GM19238 (cell line): ENCODE results near the gene FUT3.
"Not testable (repeated sequence)": the region's sequence is repeated elsewhere in the genome, so short reads cannot be mapped to it uniquely, and the experiment has no call there.

ENCODE experiments used
- DNase-seq: peaks from one replicate; pipeline ENCODE4 v3.0.0; 2011; ENCODE audit warnings: low spot score; ENCODE audit not compliant: insufficient read length

FUT3 gene

DNA sequence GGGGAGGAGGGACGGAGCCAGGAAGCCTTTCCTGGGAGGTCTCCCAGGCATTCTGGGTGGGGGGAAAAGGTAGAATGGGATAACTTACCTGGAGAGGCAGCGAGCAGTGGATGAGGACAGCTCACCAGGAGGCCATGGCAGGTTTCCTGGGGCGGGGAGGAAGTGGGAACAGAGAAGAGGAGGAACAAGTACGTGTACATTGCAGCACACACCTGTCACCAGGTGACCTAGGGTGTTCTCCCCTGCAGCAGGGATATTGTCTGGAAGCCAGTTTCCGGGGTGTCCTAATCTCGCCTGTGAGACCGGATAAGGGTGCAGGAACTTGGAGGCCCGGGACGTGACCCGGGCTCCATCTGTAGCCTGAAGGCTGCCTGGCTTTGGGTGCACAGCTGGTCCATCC is at the start of gene FUT3:
FUT3 (minus strand) TSS at position 148 of the 400 bp plus-strand sequence.
- DNase-seq, result no peak

DNA sequence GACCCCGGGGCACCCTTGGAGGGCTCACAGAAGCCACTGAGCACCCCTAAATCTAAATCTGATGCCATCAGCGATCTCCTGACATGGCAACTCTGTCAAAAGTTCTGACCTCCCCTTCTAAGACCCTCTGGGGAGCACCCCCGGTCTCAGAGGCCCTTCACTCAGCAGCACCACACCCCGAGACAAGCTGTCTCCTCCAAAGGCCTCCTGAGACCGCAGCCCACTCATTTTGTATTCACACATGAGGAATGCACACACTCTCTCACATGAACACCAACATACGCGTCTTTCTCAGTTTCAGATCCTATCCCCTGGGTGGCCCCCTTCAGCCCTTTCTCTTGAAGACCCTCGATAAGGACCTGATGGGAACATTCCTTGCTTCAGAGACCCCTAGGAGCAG is 49.7 kb upstream of the FUT3 start:
- DNase-seq, result no peak

DNA sequence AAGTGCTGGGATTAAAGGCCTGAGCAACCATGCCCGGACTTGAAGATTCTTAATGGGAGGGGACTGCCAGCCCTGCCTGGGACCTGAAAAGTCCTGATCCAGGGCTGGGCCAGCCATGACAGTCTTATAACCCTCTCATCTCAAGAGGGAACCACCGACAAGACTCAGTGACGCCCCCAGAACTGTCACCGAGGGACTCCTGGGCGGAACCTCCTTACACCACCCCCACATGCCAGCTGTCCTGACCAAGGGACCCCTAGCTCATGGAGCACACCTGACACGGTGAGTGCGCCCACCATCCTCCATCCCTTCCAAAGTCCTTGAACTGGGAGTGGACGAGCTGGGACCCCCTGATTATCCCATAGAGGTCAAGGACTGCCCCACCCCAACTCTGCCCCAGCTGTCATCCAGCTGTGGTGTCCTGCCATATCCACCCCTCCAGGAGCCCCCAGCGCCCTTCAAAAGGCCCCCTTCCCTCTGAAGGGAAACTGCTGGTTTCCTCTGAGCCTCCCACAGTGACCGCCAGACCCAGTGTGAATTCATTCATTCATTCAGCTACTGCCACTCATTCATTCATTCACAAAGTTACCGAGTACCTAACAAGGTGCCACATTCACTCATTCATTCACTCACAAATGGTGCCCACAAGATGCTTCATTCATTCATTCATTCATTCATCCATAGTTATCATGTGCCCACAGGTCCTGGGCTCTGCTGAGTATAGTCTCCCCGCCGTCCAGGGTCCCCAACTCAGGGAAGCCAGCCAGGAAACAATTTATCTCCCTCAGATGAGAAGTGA is 48.7 kb upstream of the FUT3 start:
- DNase-seq, result no peak

DNA sequence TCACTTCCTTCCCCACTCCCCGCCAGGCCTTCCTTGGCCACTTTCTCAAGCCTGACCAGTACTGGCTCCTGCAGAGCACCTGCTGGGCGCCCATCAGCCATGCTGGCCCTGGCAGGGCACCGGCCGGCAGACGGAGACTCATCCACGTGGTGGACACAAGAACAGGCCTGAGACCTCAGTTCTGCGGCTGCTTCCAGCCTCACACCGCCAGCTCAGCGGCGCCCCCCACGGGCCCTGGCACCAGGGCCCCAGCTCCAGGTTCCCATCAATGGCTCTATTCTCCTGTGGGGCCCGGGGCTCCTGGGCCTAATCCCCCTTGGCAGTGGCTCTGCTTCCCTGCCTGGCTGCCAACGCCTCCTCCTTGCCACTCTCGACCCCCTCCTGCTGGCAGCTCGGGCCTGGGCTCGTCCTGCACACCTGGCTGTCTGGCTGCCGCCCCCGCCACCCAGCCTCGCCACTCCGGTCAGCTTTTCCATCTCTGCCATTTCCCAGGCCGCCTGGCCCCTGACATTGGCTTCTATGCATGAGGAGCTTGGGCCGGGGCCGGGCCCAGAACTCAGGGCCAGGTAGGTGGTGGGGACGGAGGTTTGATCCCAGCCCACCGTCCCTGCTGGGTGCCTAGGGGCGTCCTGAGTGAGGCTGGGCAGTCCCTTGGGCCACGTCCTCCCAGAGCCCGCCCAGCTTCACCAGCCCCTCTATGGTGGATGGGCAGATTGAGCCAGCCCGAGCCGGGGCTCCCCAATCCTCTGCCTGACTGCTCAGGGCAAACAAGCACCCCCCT is 46.1 kb upstream of the FUT3 start:
- DNase-seq, result no peak

DNA sequence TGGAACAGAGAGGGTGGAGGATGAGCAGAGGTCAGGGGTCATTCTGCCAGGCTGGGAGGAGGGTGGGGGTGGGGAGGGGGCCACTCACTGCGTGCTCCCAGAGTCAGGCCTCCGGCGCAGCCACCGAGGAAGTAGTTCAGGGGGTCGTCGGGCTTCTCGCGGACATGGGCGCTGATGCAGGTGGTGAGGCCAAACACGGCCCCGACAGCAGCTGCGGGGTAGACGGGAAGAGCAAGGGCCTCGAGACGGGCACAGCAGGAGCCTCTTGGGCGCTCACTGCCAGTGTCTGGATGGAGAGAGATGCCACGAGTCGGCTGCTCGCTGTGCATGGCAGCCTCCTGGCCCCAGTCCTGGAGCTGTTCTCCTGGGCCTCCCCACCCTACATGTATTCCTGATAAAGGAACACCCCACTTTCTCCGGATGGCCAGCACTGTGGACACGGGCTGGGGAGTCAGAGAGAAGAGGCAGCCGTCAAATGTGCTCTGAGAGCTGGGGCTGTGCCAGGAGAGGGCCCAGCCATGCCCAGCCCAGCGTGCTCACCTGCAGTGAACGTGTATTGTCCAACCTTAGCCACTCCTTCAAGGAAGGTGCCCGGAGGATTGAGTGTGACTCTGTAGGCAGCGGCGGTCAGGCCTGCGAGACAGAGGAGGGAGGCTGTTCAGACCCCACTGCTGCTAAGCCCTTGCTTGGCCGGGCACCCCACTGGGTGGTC is 45.3 kb upstream of the FUT3 start:
- no peak for DNase-seq

DNA sequence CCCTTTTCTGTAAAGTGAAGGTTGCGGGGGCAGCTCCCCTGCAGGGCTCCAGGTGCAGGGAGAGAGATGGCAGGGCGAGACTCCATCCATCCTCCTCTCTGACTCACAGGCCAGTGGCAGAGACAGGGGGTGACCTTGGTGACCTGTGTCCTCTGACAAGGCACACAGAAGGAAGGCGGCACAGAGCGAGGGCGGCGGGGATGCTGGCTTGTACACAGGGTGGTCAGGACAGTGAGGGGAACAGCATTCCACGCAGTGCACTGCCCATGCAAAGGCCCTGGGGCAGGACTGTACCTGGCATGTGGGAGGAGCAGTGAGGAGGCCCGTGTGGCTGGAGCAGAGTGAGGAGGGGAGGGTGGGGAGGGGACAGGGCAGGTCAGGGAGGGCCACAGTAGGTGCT is 44.6 kb upstream of the FUT3 start:
- no peak for DNase-seq

DNA sequence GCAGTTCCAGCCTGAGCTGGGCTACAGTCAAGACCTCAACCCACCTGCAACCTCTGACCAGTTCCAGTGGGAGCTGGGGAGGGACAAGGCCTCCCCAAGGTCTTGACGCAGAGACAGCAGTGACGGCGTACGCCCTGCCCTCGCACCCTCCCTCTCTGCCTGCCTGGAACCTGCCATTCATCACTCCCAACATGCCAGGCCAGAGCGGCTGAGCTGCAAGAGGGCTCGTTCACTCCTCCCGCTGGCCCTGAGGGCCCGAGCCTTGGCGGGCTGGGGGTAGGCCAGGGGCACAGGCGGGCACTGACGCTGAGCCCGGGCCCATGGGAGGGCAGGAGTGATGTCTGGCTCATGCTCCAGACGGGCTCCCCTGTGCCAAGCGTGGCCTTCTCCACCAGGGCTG is 44.2 kb upstream of the FUT3 start:
- DNase-seq, result no peak

DNA sequence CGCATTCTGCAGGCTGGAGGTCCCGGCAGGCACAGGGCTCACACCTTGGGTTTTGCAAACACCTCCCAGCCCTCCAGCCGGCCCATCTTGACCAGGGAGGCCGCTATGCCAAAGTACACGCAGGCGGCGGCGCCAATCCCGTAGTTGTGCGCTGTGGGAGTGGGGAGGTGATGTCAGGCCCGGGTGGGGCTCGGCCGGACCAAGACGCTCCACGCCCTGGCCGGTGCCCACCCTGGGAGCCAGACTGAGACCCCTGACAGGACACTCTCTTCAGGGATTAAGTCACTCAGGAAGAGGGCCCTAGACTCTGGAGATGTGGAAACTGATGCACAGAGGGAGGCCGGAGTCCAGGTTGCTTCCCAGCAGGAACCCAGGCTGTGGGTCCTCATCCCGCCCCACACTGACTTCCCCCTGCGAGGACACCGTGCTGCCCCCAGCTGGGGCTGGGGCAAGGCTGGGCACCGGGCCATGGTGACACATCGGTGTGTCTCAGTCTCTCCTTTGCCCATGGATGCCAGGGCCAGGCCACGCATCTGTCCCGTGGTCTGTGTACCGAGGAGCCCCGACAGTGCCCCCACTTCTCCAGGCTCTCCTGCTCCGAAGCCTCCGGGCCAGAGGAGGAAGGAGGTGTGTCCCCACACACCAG is 43.6 kb upstream of the FUT3 start:
- no peak for DNase-seq

DNA sequence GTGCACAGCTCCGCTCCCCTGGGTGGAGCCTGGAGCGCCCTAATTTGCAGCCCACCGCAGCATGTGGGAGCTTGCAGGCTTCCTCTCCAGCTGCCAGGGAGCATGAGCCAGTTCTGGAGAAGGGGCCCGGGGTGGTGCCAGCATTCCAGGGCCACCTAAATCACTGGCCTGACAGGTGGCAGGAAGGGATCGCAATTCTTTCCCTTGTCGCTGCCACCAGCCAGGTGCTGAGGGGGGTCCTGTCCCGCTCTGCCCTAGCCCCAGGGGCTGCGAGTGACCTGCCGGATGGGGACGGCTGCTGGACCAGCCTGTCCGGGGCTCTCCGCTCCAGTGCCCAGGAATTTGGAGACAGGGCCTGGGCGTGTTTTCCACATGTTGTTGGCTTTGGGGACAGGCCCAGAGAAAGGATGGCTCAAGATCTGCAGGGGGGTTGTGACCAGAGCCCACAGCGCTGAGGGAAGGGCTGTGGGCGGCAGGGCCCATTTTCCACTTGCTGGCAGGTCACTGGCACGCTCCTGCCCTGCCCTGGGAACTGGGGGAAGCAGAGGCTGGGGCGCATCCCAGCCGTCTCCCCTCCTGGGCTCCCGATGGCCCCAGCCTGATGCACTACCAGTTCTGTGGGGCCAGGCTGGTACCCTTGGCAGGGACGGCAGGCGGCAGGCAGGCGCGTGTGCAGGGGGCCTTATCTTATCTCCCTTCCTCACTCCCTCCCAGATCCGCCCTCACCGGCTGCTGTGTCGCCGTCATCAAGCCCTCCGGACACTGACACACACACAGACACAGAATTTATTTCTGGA is 42.9 kb upstream of the FUT3 start:
- no peak for DNase-seq

DNA sequence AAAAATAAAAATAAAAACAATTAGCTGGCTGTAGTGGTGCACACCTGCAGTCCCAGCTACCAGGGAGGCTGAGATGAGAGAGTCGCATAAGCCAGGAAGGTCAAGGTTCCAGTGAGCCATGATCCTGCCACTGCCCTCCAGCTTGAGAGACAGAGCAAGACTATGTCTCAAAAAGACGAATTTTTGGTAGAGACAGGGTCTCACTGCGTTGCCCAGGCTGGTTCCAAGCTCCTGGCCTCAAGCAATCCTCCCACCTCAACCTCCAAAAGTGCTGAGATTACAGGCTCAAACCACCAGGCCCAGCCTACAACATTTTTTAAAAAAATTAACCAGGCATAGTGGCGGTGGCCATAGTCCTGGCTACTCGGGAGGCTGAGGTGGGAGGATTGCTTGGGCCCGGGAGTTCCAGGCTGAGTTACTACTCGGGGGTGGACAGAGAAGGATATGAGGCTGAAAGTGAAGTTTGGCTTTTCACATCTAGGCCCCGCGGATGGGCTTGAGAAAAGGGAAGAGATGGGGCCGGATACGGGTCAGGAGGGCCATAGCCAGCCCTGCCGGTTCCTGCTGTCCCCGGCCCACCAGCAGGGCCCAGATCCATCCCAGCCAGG is 42.2 kb upstream of the FUT3 start:
- DNase-seq, result no peak

DNA sequence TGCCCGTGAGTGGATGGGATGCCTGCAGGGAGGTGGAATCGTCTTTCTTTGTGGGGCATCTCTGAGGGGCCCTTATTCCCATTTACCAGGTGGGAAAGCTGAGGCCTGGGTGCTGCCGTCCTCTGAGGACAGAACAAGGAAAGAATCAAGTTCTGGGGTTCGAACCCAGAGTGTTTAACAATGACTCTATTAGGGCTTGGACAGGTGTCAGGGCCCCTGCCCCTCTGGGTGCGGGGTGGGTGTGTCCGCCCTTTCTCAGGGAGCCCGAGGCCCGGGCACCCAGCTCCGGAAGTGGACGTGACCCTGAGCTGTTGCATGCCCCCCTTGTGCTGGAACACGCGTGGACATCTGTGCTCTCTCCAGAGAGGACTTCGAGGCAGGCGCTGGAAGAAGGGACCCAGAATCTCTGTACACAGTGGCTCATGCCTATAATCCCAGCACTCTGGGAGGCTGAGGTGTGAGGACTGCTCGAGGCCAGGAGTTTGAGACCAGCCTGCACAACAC is 41.6 kb upstream of the FUT3 start:
- DNase-seq, result no peak

DNA sequence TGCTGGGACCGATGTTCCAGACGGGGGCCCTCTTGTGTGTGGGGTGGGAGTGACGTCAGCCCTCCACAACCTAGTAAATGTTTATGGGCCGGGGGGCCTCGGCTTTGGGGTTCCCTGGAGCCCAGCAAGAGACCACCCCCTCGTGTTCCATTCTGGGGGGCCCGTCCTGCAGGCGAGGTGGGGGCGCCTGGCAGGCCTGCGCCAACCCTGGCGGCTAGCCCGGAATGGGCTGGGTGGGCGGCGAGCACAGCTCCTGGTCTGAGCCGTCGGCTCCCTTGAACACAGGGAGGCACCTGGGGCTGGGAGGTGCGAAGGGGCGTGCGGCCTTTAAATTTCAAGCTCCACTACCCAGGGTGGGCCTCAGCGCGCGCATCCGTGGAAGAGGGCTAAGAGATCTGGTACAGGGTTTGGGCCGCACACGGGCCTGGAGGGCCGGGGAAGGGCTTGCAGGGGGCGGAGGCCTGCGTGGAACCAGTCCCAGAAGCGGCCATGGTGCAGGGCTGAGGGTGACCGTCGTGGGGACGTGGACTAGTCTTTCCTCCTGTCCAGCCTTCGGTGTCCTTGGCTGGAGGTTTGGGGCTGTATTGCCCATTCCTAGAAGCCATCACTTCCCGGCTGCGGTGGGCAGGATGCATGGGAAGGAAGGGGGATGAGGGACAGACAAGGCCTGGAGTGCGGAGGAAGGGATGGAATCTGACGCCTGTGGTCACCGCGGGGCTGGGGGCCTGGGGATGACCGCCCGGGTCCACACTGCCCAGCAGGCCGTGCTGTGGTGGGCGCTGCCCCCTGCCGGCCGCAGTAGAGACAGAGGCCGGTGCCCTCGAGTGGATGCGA is 40.9 kb upstream of the FUT3 start:
- DNase-seq, result no peak

DNA sequence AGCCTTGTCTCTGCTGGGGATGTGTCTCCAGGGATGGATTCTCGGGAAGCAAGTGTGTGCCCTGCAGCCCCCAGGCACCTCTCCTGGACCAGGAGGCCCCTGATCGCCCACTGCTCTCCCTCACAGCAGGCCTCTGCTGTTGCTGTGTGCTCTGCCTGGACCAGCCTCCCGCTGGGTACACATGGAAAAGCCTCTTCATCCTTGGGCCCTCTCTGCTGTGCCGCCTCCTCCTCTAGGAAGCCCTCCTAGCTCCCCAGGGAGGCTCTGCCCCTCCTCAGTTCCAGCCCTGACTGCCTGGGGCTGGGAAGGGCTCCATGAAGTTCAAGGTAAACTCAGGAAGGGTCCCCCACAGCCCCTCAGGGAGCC is 40.3 kb upstream of the FUT3 start:
- no peak for DNase-seq

DNA sequence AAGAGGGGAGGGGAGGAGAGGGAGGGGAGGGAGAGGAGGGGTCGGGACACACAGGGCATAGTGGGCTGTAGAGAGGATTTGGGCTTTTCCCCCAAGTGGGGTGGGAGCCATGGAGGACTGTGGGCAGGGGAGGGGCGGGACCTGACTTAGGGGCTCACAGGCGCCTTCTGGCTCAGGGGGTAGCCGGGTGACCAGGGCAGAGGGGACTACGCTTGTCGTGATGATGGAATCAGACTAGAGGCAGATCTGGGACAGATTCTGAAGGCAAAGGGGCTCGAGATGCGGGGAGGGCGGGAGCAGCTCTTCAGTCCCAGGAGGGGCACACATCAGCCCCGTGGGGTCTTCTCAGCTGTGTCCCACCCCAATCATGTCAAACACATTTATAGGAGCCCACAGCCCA is 38.9 kb upstream of the FUT3 start:
- no peak for DNase-seq

DNA sequence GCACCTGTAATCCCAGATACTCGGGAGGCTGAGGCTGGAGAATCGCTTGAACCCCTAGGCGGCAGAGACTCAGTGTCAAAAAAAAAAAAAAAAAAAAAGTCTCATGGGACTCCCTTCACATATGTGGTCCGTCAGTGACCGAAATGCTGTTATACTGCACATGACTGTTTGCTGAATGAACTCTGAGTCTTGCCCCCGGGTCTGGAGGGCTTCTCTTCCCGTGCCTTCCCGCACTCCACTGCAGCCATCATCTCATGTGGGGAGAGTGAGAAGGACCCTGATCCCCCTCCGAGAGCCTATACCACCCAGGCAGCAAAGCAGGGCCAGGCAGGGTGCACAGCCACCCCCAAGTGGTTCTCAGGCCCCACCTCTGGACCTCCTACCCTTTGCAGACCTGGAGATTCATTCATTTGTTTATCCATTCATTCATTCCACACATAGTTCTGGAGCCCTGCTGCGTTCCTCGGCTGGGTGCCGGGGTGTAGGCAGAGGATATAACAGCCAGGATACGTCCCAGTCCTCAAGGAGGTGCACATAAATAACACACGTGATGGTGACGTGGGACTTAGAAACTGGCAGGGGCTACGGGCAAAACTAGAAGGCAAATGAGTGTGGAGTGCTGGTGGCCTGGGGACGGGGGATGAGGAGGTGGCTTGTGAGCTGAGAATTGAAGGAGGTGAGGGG is 38.2 kb upstream of the FUT3 start:
- DNase-seq, result no peak

DNA sequence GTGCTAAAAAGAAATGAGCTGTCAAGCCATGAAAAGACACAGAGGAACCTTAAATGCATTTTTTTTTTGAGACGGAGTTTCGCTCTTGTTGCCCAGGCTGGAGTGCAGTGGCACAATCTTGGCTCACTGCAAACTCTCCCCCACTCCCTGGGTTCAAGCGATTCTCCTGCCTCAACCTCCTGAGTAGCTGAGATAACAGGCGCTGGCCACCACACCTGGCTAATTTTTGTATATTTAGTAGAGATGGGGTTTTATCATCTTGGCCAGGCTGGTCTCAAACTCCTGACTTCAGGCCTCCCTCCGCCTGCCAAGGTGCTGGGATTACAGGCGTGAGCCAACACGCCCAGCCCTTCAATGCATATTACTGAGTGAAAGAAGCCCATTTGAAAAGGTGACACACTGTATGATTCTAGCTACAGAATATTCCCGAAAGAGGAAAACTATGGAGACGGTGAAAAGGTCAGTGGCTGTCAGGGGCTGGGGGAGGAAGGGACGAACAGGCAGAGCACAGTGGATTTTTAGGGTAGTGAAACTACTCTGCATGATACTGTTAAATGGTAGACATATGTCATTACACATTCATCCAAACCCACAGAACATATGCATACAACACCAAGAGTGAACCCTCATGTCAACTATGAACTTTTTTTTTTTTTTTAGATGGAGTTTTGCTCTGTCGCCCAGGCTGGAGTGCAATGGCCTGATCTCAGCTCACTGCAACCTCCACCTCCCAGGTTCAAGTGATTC is 33.0 kb upstream of the FUT3 start:
- DNase-seq, result not testable (repeated sequence)

DNA sequence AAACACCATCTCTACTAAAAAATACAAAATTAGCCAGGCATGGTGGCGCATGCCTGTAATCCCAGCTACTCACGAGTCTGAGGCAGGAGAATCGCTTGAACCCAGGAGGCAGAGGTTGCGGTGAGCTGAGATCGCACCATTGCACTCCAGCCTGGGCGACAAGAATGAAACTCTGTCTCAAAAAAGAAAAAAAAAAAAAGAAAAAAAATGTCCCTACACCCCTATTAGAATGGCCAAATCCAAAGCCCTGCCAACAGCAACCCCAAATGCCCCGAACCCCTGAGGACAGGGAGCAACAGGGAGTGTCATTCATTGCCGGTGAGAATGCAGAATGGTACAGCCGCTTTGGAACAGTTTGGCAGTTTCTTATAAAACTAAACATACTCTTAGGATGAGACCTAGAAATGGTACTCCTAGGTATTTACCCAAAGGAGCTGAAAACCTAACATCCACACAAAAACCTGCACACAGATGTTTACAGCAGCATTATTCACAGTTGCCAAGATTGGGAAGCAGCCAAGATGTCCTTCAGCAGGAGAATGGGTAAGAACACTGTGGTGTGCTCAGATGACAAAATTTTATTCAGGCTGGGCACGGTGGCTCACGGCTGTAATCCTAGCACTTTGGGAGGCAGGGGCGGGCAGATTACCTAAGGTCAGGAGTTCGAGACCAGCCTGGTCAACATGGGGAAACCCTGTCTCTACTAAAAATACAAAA is 32.1 kb upstream of the FUT3 start:
- not testable (repeated sequence) for DNase-seq
